Astrocyte of the spinal cord (primary cell): ENCODE data around the gene ZNF443.
"Not testable (repeated sequence)": the region's sequence is repeated elsewhere in the genome, so short reads cannot be mapped to it uniquely, and the experiment has no call there.

Experiments used
- DNase-seq: peaks from one replicate; pipeline ENCODE4 v3.0.0; 2011; ENCODE audit warnings: low read depth, low spot score
- H3K4me3 ChIP-seq: 2 replicates; pipeline ENCODE4 v1.5.1; 2011; ENCODE audit warnings: low read depth, mild to moderate bottlenecking, low read length, moderate library complexity
- CTCF ChIP-seq: IDR thresholded peaks from 2 replicates; pipeline ENCODE4 v1.5.1; 2012; ENCODE audit warnings: low read depth, mild to moderate bottlenecking, low read length, inconsistent platforms
- in situ Hi-C: cut with HindIII; loops from 2 replicates; pipeline ENCODE4 v1.10.0; 2017; ENCODE audit warnings: low sequenced_read_pairs

Gene ZNF443

GRCh38 chr19:12400633-12401502, 40.0 kb downstream of the ZNF443 start, which contains the start of gene ZNF799:
Gene ZNF799 (minus strand): TSS chr19:12401271. CDS start chr19:12401070, 201 bp downstream.
- in situ Hi-C loops: no loop called here
- peak within 1 kb of the TSS; percentile 78 for H3K4me3 ChIP-seq
- TF ChIP-seq CTCF: peak; percentile 1
- DNase-seq: peak; percentile 97

GRCh38 chr19:12399901-12400632, 40.8 kb downstream of the ZNF443 start:
- in situ Hi-C loops: not testable (repeated sequence)
- H3K4me3 ChIP-seq: peak overlapping the region; percentile 78
- peak; percentile 5 for DNase-seq

- DNase-seq, in situ Hi-C loops, H3K4me3 ChIP-seq: not testable (repeated sequence)
Measured at GRCh38 chr19:12391148-12391547, 49.7 kb downstream of the ZNF443 start.

GRCh38 chr19:12386365-12386764, 54.5 kb downstream of the ZNF443 start:
- in situ Hi-C loops, DNase-seq, H3K4me3 ChIP-seq: not testable (repeated sequence)

GRCh38 chr19:12380444-12380737, 60.4 kb downstream of the ZNF443 start:
- no peak overlapping the region for H3K4me3 ChIP-seq
- no peak for TF ChIP-seq CTCF
- in situ Hi-C loops: no loop called here
- DNase-seq: no peak

GRCh38 chr19:12379732-12380443, 60.9 kb downstream of the ZNF443 start:
- no peak for TF ChIP-seq CTCF
- DNase-seq: no peak
- in situ Hi-C loops: no loop called here
- H3K4me3 ChIP-seq: no peak overlapping the region
